ENCODE measurements around the gene PHC2. TPM values are rescaled to one million over a fixed set of nuclear protein-coding genes. Genes with fewer than 3 reads are reported as not detected.

The PHC2 gene
- total and polyA plus RNA-seq, 8 donors: 21.8 to 62.1 (median 42.6) TPM

DNA sequence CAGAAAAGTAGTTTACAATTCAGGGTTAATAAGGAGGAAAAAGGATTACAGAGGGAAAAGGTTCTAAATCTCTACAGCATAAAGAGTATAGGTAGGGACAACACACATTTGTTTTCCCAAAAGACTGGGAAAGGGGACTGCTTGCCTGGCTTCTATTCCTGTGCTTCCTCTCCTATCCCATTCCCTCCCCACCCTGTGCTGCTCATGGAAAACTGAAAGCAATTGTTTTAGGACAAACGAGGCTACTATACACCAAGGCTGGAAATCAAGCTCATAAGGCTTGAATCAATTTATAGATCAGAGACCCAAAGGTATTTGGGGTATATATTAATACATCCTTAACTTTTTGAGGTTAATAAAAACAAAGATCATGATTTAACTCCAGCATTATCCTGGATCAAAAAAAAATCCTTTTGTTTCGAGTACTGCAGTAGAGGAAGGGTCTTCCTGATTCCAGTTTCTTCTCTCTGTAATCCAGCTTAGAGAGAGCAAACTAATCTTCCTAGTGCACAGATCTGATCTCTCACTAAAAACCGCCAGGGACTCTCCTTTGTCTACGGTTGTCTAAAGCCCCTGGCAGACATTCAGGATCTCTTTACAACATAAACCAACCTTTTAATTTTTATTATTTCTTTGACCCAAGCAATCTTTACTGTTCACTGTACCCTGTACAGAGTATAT is 72.6 kb downstream of the PHC2 start:
- Histone ChIP-seq H3K27me3 (no peaks in the 10 kb centered on the region), H3K27ac (no peak overlapping the region), H3K4me3 (no peak overlapping the region), H3K9me3 (no peaks in the 10 kb centered on the region), H3K36me3 (no peaks in the 10 kb centered on the region), H3K4me1 (peaks cover under 1 to 3% (median 3%) of the 10 kb centered on the region in 3 donors)
- no peak for DNase-seq
- TF ChIP-seq, protein P1, sequence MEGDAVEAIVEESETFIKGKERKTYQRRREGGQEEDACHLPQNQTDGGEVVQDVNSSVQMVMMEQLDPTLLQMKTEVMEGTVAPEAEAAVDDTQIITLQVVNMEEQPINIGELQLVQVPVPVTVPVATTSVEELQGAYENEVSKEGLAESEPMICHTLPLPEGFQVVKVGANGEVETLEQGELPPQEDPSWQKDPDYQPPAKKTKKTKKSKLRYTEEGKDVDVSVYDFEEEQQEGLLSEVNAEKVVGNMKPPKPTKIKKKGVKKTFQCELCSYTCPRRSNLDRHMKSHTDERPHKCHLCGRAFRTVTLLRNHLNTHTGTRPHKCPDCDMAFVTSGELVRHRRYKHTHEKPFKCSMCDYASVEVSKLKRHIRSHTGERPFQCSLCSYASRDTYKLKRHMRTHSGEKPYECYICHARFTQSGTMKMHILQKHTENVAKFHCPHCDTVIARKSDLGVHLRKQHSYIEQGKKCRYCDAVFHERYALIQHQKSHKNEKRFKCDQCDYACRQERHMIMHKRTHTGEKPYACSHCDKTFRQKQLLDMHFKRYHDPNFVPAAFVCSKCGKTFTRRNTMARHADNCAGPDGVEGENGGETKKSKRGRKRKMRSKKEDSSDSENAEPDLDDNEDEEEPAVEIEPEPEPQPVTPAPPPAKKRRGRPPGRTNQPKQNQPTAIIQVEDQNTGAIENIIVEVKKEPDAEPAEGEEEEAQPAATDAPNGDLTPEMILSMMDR (IDR thresholded peaks at IDR 0.05): no peak
- intact Hi-C loops (cut with DNase I): no loop called here
- ATAC-seq: no peak
- WGBS, 2 donors: 72 to 79% methylated on average over 4 of the region's 4 CpGs
- FAIRE-seq: no peak

DNA sequence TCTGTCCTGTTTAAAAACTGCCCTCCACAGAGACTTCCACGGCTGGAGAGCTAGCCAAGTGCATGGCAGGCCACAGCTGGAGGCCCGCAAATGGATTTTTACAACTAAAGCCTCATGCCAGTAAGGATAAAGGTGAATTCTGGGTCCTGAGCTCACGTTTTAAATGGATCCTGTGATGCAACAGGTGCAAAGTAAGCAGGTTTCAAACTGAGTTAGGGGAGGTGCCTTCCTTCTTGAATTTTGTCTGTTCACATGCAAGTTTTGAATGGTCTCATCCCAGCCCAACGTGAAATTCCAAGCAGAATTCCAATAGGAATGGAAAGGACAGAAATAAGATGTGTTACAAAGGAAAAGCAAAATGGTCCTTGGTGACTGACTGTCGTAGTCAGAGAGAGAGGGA is 73.8 kb downstream of the PHC2 start:
- no peaks in the 10 kb centered on the region for H3K4me1 ChIP-seq
- DNase-seq (no peak), ATAC-seq (no peak), FAIRE-seq (no peak)
- intact Hi-C loops (cut with DNase I): no loop called here
- H3K36me3 ChIP-seq: no peaks in the 10 kb centered on the region
- TF ChIP-seq, protein P1 (IDR thresholded peaks at IDR 0.05): no peak
- H3K9me3 ChIP-seq: no peaks in the 10 kb centered on the region
- no peak overlapping the region for H3K27ac ChIP-seq
- H3K4me3 ChIP-seq: no peak overlapping the region
- 93 to 97% methylated on average over 5 of the region's 5 CpGs for WGBS, 2 donors
- H3K27me3 ChIP-seq: no peaks in the 10 kb centered on the region

DNA sequence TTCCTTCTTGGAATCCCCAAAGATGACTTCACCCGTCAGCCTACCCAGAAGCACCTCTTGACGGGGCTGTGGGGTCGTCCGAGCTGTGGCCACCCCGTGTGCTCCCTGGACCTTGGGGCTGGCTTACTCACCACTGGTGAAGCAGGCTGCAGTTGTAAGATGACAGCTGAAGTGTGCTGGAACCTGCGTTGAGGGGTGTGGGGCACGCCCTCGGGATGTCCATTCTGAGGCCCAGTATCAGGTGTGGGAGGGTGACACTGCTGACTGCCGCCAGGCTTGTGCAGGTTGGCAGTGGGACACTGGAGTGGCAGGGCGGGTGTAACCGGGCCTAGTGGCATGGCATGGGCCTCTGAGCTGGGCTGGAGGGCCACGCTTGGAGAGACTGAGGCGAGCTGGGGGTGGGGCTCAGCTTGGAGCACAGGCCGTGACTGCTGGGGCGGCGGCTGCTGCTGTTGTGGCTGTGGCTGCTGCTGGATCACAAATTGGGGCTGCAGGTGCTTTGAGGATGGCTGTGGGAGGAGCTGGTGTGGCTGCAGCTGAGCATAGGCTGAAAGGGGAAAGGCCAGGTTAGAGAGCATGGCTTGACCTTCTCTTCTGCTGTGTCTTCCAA is 76.1 kb downstream of the PHC2 start:
- TF ChIP-seq, protein P1 (IDR thresholded peaks at IDR 0.05): no peak
- FAIRE-seq: no peak
- no peak for ATAC-seq
- no peaks in the 10 kb centered on the region for H3K27me3 ChIP-seq
- H3K36me3 ChIP-seq: no peaks in the 10 kb centered on the region
- no peak overlapping the region for H3K27ac ChIP-seq
- intact Hi-C loops (cut with DNase I): no loop called here
- DNase-seq: no peak
- H3K4me1 ChIP-seq: peaks cover 0 to 7% (median 0%) of the 10 kb centered on the region in 3 donors
- no peaks in the 10 kb centered on the region for H3K9me3 ChIP-seq
- 92 to 93% methylated on average over 14 to 16 of the region's 16 CpGs for WGBS, 2 donors
- H3K4me3 ChIP-seq: no peak overlapping the region

DNA sequence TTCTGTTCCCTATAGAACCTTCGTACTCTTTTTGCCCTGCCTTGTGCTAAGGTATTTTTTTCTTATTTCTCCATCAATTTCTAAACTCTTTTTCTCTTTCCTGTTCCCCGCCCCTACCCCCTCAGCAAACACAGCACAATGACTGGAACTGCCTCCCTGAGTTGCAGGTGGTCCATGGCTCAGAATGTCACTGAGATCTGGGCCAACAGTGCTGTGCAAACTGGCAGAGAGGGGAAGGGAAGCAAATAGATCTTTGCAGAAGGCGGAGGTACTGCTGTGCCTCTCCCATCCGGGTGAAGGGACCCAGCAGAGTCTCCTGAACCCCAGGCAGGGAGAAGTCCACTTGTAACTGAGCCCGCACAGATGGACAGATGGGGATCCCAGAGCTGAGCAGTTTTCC is 77.4 kb downstream of the PHC2 start:
- 86 to 89% methylated on average over 5 of the region's 5 CpGs for WGBS, 2 donors
- Histone ChIP-seq H3K27ac (no peak overlapping the region), H3K27me3 (no peaks in the 10 kb centered on the region), H3K9me3 (no peaks in the 10 kb centered on the region), H3K36me3 (no peaks in the 10 kb centered on the region), H3K4me1 (peaks cover 0 to 7% (median 0%) of the 10 kb centered on the region in 3 donors), H3K4me3 (no peak overlapping the region)
- TF ChIP-seq, protein P1 (IDR thresholded peaks at IDR 0.05): no peak
- DNase-seq (no peak), ATAC-seq (no peak), FAIRE-seq (no peak)
- intact Hi-C loops (cut with DNase I): no loop called here

DNA sequence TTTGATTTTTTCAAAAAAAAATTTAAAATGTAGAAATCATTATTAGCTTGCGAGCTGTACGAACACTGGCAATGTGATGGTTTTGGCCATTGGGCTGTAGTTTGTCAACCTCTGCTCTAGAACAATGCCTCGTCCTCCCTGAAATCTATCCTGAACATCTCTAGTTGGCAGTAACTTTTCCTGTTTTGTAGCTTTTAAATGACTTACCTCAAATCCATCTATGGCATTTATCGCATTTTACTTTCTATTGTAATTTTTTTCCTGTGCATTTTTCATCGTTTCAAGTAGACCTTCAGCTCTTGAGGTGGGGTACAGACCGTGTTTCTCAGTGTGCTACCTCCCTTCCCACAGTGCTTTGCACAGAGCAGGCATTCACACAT is 79.6 kb downstream of the PHC2 start:
- no peak for FAIRE-seq
- peaks cover 6 to 14% (median 12%) of the 10 kb centered on the region in 3 donors for H3K4me1 ChIP-seq
- TF ChIP-seq, protein P1 (IDR thresholded peaks at IDR 0.05): no peak
- WGBS, 2 donors: 93 to 95% methylated on average over 6 of the region's 6 CpGs
- ATAC-seq: no peak
- no peak overlapping the region for H3K27ac ChIP-seq
- no peaks in the 10 kb centered on the region for H3K36me3 ChIP-seq
- intact Hi-C loops (cut with DNase I): no loop called here
- no peak overlapping the region for H3K4me3 ChIP-seq
- DNase-seq: no peak
- H3K27me3 ChIP-seq: no peaks in the 10 kb centered on the region
- no peaks in the 10 kb centered on the region for H3K9me3 ChIP-seq
